GM12872 (cell line): Measurements from ENCODE around the gene GPX8.

Experiments used
- CTCF ChIP-seq: IDR thresholded peaks from 3 replicates; pipeline ENCODE4 v1.5.1; 2011; ENCODE audit warnings: low read depth, mild to moderate bottlenecking, low read length, moderate library complexity; ENCODE audit not compliant: insufficient read depth

The GPX8 gene, protein sequence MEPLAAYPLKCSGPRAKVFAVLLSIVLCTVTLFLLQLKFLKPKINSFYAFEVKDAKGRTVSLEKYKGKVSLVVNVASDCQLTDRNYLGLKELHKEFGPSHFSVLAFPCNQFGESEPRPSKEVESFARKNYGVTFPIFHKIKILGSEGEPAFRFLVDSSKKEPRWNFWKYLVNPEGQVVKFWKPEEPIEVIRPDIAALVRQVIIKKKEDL

DNA sequence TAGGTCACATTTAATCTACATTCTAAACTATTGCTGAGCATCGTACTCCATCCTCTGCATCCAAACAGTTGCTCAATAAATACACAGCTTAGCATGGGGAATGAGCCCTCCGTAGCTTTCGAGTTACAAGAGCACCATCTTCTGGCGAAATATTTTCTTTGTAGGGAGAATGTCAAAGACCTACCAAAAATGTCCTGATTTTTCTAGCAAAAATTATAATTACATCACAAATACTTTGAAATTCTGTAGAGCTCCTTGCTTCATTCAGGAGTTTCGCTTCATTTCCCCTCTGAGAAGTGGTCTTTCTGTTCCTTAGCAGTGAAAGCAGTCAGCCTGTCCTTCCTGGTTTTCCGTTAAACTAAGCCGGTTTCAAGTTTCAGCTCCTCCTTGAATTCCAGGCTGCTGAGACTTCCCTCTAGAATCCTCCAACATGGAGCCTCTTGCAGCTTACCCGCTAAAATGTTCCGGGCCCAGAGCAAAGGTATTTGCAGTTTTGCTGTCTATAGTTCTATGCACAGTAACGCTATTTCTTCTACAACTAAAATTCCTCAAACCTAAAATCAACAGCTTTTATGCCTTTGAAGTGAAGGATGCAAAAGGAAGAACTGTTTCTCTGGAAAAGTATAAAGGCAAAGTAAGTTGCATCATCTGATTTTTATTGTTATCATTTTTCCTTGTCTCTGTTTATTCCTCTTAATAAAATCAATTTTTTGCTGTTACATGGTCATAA, at the start of gene GPX8:
GPX8 (plus strand) TSS at position 409 of the 730 bp plus-strand sequence; CDS start at position 431, 22 bp downstream.
- TF ChIP-seq CTCF: 0 out of 3 replicates have a peak, but pooled peaks have one; percentile 10

GRCh38 chr5:55110217-55110616, 49.8 kb upstream of the GPX8 start:
- no peak for TF ChIP-seq CTCF

GRCh38 chr5:55113327-55113726, 46.6 kb upstream of the GPX8 start:
- no peak for TF ChIP-seq CTCF

DNA sequence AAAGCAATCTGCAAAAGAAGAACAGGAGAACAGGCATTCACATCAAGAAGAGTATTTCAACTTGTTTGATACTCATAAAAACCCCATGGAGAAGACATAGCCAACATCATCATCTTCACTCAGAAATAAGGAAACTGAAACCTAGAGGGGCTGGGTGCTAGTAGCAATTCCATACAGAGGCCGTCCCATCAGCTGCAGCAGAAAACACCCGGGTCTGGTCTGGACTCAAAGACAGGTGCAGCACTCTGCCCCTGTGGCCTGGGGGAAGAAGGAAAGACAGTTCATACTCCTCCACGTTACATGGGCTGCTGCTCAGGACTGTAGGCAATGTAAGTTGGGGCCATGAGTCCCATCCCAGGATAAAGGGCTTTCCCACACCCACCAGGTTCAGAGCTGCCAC, 45.9 kb upstream of the GPX8 start:
- no peak for TF ChIP-seq CTCF

- no peak for TF ChIP-seq CTCF
These were observed 36.6 kb upstream of the GPX8 start for GRCh38 chr5:55123365-55123764.

DNA sequence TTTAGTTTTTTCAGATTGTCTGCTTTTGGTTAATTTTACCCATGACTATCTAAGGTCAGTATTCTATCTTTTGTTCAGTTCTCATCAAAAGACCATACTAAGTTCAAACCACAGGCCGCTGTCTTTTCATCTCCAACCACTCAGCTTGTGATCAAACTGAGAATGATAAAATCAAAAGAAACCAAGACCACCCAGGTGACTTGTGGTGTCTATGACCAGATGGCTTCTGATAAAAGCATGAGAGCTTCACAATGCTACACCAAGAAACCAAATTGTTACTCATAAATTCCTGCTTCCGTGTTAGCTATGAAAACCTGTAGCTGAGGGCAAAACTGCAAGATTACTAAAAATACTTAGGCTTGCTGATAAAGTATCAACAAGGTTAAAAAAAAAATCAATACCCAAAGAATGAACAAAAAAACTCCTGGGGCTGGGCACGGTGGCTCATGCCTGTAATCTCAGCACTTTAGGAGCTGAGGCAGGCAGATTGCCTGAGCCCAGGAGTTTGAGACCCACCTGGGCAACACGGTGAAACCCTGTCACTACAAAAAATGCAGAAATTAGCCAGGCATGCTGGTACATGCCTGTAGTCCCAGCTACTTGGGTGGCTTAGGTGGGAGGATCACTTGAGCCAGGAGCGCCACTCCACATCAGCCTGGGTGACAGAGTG, 25.8 kb upstream of the GPX8 start:
- no peak for TF ChIP-seq CTCF

GRCh38 chr5:55136521-55136920, 23.4 kb upstream of the GPX8 start:
- TF ChIP-seq CTCF: no peak
